MM.1S (cell line): ENCODE measurements around the gene MXI1.

Experiments used
- CTCF ChIP-seq: fragments of 300-600 bp; sonication (generic); IDR thresholded peaks from 2 replicates; pipeline ENCODE4 v1.5.1; 2016; ENCODE audit warnings: antibody characterized with exemption, low read length, mixed read lengths
- EZH2 ChIP-seq: fragments of 300-600 bp; sonication (generic); optimal IDR thresholded peaks from 2 replicates; pipeline ENCODE3; 2017; ENCODE audit warnings: low read depth, mild to moderate bottlenecking, antibody characterized with exemption, low read length, mixed read lengths
- EZH2phosphoT487 ChIP-seq: fragments of 300-600 bp; sonication (generic); IDR thresholded peaks from 2 replicates; pipeline ENCODE4 v1.6.1; 2018; ENCODE audit warnings: antibody characterized with exemption, low read length

DNA sequence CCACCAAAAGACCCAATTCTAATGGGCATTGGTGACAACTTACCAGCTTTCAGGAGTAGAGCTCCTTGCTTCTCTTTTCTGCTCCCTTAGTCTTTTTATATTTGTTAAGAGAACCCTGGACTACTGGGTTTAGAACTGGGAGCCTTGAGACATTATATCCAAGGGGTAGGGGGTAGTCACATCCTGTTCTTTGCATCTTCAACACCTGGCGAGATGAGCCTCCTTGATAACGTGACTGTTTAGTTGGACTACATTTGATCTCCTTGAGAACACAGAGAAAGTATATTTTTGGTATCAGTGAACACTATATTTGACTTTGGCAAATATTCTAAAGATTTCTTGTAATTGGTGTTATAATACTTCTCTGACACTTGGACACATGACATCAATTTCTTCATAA lies 106.3 kb downstream of the MXI1 start:
- TF ChIP-seq CTCF (no peak), EZH2 (no peak), EZH2phosphoT487 (no peak)
